Measurements from ENCODE around the gene TOR1AIP2. TPM values are rescaled to one million over a fixed set of nuclear protein-coding genes. Genes with fewer than 3 reads are reported as not detected.

Gene TOR1AIP2
- total RNA-seq, 1 experiment from 2014 or later = 28.9 TPM

- intact Hi-C loops (cut with micrococcal nuclease) = no loop called here
- Histone ChIP-seq H3K4me3 (ENCODE audit: low read length) (no peak overlapping the region), H3K27me3 (ENCODE audit: low read length) (no peaks in the 10 kb centered on the region), H3K36me3 (ENCODE audit: low read depth, low read length) (no peaks in the 10 kb centered on the region), H3K4me2 (ENCODE audit: low read length) (no peak overlapping the region), H3K9me2 (replicated peaks; ENCODE audit: low read length) (no peaks in the 10 kb centered on the region), H3K9me3 (ENCODE audit: low read length) (no peaks in the 10 kb centered on the region), H3F3A (ENCODE audit: low read length, unreplicated experiment) (no peaks in the 10 kb centered on the region), H2AFZ (ENCODE audit: low read length) (no peak overlapping the region), H3K4me1 (ENCODE audit: insufficient read depth, low read length) (no peaks in the 10 kb centered on the region), H3K27ac (ENCODE audit: low read length) (no peak overlapping the region), H4K20me1 (ENCODE audit: low read length) (no peaks in the 10 kb centered on the region), H3K9ac (ENCODE audit: low read length) (no peak overlapping the region), H3K79me2 (ENCODE audit: low read length) (no peaks in the 10 kb centered on the region)
- ChIA-PET POLR2A (ENCODE audit: unreplicated experiment) (no interaction called here), CTCF (no interaction called here)
- BruUV-seq (replicated peaks) = no TSS peak
- TF ChIP-seq EZH2phosphoT487 (IDR thresholded peaks at IDR 0.05; ENCODE audit: borderline replicate concordance, low read length) (no peak), EZH2 (IDR thresholded peaks at IDR 0.05; ENCODE audit: low read length, unreplicated experiment) (no peak)
- TF ChIP-seq, protein P1, sequence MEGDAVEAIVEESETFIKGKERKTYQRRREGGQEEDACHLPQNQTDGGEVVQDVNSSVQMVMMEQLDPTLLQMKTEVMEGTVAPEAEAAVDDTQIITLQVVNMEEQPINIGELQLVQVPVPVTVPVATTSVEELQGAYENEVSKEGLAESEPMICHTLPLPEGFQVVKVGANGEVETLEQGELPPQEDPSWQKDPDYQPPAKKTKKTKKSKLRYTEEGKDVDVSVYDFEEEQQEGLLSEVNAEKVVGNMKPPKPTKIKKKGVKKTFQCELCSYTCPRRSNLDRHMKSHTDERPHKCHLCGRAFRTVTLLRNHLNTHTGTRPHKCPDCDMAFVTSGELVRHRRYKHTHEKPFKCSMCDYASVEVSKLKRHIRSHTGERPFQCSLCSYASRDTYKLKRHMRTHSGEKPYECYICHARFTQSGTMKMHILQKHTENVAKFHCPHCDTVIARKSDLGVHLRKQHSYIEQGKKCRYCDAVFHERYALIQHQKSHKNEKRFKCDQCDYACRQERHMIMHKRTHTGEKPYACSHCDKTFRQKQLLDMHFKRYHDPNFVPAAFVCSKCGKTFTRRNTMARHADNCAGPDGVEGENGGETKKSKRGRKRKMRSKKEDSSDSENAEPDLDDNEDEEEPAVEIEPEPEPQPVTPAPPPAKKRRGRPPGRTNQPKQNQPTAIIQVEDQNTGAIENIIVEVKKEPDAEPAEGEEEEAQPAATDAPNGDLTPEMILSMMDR (conservative IDR thresholded peaks at IDR 0.05; ENCODE audit: low read depth, low read length) = no peak
- no peak for ATAC-seq
- DNase-seq = no peak
These were observed 73.7 kb downstream of the TOR1AIP2 start for GRCh38 chr1:179803918-179804317.

DNA sequence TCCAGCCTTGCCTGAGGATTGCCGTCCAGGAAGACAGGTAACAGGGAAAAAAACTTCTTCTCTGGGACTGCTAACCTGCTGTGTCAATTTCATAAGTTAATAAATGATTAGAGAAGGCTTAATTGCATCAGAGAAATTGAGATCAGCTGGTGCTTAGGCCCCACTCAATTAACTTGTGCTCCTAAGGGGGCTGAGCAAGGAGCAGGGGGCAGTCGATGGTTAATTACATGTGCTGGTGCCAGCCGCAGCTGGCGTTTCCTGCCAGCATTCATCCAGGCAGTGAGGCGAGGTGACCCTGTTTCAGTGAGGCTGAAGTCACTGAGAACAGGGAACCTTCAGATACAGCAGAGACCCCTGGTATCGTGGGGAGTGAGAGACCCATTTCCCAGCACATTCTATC, 74.5 kb downstream of the TOR1AIP2 start:
- ChIA-PET POLR2A (ENCODE audit: unreplicated experiment) (no interaction called here), CTCF (no interaction called here)
- ATAC-seq = no peak
- Histone ChIP-seq H3K4me1 (ENCODE audit: insufficient read depth, low read length) (no peaks in the 10 kb centered on the region), H3K27ac (ENCODE audit: low read length) (no peak overlapping the region), H3K79me2 (ENCODE audit: low read length) (no peaks in the 10 kb centered on the region), H3K9me2 (replicated peaks; ENCODE audit: low read length) (no peaks in the 10 kb centered on the region), H3K4me3 (ENCODE audit: low read length) (no peak overlapping the region), H3K4me2 (ENCODE audit: low read length) (no peak overlapping the region), H3K27me3 (ENCODE audit: low read length) (no peaks in the 10 kb centered on the region), H4K20me1 (ENCODE audit: low read length) (no peaks in the 10 kb centered on the region), H3K36me3 (ENCODE audit: low read depth, low read length) (no peaks in the 10 kb centered on the region), H2AFZ (ENCODE audit: low read length) (no peak overlapping the region), H3K9me3 (ENCODE audit: low read length) (no peaks in the 10 kb centered on the region), H3K9ac (ENCODE audit: low read length) (no peak overlapping the region), H3F3A (ENCODE audit: low read length, unreplicated experiment) (no peaks in the 10 kb centered on the region)
- DNase-seq = no peak
- intact Hi-C loops (cut with micrococcal nuclease) = no loop called here
- TF ChIP-seq EZH2phosphoT487 (IDR thresholded peaks at IDR 0.05; ENCODE audit: borderline replicate concordance, low read length) (no peak), EZH2 (IDR thresholded peaks at IDR 0.05; ENCODE audit: low read length, unreplicated experiment) (no peak)
- TF ChIP-seq, protein P1 (conservative IDR thresholded peaks at IDR 0.05; ENCODE audit: low read depth, low read length) = no peak
- BruUV-seq (replicated peaks) = no TSS peak

DNA sequence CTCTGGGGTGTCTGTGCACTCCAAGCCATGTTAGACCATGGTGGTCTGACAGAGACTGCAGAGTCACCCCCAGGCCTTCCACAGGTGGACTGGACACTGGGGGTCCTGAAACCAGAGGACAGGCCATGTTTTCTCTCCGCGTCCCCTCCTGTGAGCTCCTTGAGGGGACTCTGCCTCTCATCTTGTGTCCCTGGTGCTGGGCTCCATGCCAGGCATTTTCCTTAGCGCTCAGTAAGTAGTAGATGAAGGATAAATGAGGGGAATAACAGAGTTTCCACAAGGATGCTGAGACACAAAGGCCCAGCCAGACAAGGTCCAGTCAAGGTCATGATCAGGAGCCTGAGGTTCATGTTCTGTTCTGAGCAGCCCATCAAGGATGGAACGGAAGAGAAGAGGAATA, 77.1 kb downstream of the TOR1AIP2 start:
- Histone ChIP-seq H3K4me3 (ENCODE audit: low read length) (no peak overlapping the region), H3K27ac (ENCODE audit: low read length) (no peak overlapping the region), H4K20me1 (ENCODE audit: low read length) (no peaks in the 10 kb centered on the region), H3K27me3 (ENCODE audit: low read length) (no peaks in the 10 kb centered on the region), H3K4me2 (ENCODE audit: low read length) (no peak overlapping the region), H2AFZ (ENCODE audit: low read length) (no peak overlapping the region), H3F3A (ENCODE audit: low read length, unreplicated experiment) (no peaks in the 10 kb centered on the region), H3K9me3 (ENCODE audit: low read length) (no peaks in the 10 kb centered on the region), H3K36me3 (ENCODE audit: low read depth, low read length) (no peaks in the 10 kb centered on the region), H3K9ac (ENCODE audit: low read length) (no peak overlapping the region), H3K79me2 (ENCODE audit: low read length) (no peaks in the 10 kb centered on the region), H3K9me2 (replicated peaks; ENCODE audit: low read length) (no peaks in the 10 kb centered on the region), H3K4me1 (ENCODE audit: insufficient read depth, low read length) (no peaks in the 10 kb centered on the region)
- BruUV-seq (replicated peaks) = no TSS peak
- no peak for TF ChIP-seq EZH2 (IDR thresholded peaks at IDR 0.05; ENCODE audit: low read length, unreplicated experiment)
- TF ChIP-seq, protein P1 (conservative IDR thresholded peaks at IDR 0.05; ENCODE audit: low read depth, low read length) = no peak
- no peak for TF ChIP-seq EZH2phosphoT487 (IDR thresholded peaks at IDR 0.05; ENCODE audit: borderline replicate concordance, low read length)
- intact Hi-C loops (cut with micrococcal nuclease) = no loop called here
- ATAC-seq (no peak), DNase-seq (no peak)
- ChIA-PET POLR2A (ENCODE audit: unreplicated experiment) (no interaction called here), CTCF (no interaction called here)
